ENCODE measurements around the gene PABPN1.
"Not testable (repeated sequence)": the region's sequence is repeated elsewhere in the genome, so short reads cannot be mapped to it uniquely, and the experiment has no call there.

PABPN1 gene, protein sequence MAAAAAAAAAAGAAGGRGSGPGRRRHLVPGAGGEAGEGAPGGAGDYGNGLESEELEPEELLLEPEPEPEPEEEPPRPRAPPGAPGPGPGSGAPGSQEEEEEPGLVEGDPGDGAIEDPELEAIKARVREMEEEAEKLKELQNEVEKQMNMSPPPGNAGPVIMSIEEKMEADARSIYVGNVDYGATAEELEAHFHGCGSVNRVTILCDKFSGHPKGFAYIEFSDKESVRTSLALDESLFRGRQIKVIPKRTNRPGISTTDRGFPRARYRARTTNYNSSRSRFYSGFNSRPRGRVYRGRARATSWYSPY

DNA sequence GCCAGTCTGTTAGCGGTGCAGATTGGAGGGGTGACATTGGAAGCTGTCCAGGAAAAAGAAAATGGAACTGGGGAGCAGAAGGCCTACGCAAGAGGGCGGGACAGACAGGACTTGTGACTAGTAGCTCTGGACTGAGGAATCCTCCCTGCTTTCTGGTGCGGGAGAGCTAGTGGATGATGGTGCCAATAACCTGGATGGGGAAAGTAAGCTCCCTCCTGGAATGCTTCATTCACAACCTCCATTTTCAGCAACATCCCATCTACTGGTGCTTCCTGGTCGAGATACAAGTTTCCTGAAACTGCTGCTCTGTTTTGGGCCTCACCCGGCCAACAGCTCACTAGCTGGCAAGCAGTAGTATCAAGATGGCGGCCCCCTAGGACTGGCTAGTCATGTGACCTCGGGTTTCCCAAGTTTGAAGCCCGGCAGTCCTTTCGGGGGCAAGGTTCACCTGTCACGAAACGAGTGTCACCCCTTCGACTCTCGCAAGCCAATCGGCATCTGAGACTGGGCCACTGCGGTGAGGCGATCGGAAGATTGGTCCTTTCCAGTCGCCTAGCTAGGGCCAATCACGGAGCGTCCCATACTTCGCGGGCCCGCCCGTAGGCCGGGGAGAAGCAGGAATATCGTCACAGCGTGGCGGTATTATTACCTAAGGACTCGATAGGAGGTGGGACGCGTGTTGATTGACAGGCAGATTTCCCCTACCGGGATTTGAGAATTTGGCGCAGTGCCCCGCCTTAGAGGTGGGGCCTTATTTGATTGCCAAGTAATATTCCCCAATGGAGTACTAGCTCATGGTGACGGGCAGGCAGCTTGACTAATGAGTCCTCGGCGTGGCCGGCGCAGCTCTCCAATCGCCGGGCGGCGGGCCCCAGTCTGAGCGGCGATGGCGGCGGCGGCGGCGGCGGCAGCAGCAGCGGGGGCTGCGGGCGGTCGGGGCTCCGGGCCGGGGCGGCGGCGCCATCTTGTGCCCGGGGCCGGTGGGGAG lies at the start of gene PABPN1:
TSS of gene PABPN1 (plus strand) at position 874 of the 988 bp plus-strand sequence. CDS start at position 887, 13 bp downstream.
- peak; percentile 98 for DNase-seq

DNA sequence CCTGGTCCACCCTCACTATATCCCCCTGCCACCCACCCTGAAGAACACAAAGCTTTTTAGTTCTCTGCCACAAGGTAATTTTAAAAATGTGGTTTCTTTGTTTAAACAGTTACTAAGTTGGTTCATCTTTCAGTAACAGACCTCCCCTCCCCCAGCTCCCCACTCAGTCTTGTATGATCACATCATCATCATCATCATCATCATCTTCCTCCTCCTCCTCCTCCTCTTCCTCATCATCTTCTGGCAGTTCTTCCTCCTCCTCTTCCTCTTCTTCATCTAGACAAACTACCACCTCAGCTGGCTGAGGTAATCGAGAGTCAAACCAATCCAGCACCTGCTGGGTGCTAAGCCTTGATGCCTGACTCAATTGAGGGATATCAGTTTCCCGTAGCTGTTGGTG lies 45.8 kb upstream of the PABPN1 start:
- DNase-seq, result no peak

DNA sequence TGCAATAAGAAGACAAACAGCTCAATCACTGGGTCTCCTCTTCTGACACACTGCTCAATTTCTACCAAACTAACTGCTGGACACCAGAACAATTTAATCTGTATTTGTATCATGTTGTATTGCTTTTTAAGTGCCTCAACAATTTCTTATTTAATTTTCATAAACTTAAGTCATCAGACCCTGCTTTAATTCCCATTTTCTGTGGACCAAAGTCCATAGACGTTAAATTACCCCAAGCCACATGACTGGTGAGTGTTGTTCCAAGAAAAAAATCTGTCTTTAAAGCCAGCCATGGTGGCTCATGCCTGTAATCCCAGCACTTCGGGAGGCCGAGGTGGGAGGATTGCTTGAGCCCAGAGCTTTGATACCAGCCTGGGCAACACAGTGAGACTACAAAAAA lies 44.1 kb upstream of the PABPN1 start:
- no peak for DNase-seq

DNA sequence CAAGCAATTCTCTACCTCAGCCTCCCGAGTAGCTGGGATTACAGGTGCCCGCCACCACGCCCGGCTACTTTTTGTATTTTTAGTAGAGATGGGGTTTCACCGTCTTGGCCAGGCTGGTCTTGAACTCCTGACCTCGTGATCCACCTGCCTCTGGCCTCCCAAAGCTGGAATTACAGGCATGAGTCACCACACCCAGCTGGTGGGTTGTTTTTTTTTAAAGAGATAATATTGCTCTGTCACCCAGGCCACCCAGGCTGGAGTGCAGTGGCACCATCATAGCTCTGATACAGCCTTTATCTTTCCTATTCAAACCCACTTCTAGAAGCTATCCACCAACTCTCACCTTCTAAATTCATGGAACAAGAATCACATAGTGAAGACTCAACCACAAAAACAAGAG lies 43.3 kb upstream of the PABPN1 start:
- not testable (repeated sequence) for DNase-seq

DNA sequence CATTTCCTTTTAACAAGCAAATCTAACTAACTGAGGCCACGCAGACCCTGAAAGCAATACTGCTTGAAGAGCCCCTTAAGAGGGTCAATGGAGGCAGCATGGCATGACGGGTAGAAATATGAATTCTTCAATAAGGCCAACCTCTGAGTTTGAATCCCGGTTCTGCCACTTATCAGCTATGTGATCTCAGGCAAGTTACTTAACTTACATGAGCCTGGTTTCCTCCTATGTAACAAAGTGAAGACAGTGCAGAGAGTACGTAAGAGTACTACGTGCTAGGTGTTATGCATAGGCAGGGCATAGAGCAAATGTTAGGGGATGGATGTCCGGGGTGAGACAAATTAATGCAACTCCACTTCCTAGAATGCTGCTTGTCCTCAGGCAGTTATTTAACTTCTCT lies 40.0 kb upstream of the PABPN1 start:
- no peak for DNase-seq

DNA sequence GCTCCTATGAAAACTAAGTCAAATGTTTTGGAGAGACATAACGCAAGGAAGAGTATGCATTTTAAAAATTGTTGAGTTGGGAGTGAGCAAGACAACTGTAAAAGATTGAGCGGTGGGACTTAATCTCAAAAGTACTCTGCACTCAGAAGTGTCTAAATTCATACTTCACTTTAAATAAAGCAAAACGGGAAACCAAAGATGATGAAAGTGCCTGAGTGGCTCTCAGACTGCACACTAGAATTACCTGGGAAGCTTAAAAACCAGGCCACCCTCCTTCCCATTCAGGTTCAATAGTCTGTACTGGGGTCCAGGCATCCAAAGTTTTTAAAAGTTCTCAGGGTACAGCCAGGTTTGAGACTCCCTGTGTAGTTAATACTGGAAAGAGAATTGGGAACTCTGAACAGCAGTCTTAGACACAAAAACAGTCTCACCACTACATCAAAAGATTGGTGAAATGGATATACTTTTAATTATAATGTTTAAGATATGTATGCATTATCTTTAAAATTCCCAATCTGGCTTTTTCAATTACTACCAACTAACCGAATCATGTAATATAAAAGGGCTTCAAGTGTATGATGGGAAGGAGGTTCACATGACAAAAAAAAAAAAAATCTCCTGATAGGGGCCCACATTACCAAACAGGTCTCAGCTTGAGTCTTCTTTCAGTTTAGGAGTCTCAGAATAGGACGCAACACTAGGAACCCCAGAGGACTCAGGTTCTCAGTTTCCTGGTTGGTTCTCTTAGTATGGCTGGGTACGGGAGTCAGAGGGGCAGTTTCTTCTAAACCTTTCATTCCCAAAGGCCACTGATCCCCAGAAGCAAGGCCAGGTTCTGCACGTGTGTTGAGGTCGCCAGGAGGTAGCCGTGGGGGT lies 36.4 kb upstream of the PABPN1 start:
- DNase-seq, result no peak

DNA sequence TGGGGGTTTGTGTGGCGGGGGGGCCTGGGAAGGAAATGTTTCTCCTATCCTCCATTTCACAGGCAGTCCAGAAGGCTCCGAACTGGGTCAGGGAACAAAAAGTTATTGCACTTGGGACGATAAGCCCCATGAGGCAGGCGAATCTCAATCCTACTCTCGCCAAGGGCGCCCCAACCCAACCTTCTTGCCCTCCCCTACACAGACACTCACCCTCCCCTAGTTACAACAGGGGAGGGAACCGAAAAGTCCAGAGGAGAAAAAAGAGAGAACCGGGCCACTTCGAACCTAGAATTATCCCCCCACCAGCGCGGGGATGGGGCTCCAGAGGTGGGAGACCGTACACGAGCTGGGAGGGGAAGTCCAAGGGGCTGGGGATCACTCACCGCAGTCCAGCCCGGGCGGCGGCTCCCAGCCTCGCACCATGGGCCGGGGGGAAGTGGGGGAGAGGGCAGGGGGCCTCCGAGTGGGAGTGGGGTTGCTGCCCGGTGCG lies 35.7 kb upstream of the PABPN1 start:
- no peak for DNase-seq

DNA sequence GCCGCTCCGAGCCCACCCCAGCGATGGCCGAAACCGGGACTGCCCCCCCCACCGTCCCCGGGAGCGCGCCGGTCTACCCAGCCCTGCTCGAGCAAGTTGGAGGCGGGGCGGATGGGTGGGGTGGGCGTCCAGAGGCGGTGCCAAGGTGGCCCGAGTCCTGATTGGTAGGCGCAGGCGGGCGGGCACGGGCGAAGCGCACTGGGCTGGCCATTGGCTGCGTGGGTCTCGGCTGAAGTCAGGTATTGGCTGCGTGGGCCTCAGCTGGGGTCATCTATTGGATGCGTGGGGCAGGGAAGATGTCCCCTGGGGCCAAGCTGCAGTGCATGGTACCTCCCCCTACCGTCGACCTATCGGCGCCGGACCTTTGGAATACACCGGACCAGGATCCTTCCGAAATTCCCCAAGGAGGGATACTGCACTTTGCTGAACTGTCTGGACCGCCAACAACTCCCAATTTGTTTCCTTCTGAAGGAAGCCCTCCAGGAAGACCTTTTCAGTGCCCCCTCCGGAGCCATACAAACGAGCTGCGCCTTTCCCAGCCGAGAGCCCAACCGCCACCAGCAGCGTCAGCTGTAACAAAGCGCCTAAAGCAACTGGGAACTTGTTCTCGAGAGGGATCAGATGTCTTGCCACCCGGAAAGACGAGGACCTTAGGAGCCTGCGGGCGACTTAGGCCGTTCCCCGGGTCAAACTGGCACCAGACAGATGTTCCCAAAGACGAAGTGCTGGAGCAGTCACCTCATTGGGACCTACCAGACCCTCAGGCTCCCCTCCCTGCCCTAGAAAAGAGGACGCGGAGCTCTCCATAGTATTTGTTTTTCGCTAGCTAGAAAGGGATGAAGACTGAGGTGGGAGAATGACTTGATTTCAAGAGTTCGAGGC lies 35.0 kb upstream of the PABPN1 start, which contains the start of gene HOMEZ:
TSS of gene HOMEZ (minus strand) at position 113 of the 882 bp plus-strand sequence. CDS start 180 bp downstream, outside the sequence.
- DNase-seq, result peak; percentile 98

DNA sequence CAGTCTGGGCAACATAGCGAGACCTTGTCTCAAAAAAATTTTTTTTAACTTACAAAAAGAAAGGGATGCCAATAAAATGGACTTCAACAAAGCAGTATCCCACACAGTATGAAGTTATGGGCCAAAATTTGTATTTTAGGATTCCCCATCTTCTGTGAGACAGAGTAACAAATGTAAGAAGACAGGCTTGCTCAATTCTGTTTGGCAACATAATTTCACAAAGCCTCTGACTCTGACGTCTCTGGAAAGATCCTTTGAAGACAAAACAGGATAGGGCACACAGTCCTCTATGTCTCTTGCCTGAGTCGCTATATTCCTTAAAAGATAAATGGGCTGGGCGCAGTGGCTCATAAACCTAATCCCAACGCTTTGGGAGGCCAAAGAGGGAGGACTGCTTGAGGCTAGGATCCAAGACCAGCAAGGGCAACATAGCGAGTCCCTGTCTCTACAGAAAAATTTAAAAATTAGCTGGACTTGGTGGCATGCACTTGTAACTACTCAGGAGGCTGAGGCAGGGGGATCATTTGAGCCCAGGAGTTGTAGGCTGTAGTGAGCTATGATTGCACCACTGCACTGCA lies 34.3 kb upstream of the PABPN1 start:
- DNase-seq, result no peak

DNA sequence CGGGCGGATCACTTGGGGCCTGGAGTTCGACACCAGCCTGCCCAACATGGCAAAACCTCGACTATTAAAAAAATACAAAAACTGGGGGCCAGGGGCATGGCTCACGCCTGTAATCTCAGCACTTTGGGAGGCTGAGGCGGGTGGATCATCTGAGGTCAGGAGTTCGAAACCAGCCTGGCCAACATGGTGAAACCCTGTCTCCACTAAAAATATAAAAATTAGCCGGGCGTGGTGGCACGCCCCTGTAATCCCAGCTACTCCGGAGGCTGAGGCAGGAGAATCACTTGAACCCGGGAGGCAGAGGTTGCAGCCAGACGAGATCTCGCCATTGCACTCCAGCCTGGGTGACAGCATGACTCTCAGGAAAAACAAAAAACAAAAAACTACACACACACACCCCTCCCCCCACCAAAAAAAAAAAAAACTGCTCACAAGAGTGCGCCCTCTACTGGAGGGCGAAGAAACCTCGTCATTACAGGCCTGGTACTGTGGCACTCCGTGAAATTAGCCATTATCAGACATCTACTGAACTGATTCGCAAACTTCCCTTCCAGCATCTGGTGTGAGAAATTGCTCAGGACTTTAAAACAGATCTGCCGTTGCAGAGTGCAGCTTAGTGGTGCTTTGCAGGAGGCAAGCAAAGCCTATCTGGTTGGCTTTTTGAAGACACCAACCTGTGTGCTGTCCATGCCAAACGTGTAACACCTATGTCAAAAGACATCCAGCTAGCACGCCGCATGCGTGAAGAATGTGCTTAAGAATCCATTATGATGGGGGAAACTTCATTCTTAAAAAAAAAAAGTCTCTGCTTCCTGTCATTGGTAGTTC lies 26.3 kb upstream of the PABPN1 start:
- peak; percentile 72 for DNase-seq

DNA sequence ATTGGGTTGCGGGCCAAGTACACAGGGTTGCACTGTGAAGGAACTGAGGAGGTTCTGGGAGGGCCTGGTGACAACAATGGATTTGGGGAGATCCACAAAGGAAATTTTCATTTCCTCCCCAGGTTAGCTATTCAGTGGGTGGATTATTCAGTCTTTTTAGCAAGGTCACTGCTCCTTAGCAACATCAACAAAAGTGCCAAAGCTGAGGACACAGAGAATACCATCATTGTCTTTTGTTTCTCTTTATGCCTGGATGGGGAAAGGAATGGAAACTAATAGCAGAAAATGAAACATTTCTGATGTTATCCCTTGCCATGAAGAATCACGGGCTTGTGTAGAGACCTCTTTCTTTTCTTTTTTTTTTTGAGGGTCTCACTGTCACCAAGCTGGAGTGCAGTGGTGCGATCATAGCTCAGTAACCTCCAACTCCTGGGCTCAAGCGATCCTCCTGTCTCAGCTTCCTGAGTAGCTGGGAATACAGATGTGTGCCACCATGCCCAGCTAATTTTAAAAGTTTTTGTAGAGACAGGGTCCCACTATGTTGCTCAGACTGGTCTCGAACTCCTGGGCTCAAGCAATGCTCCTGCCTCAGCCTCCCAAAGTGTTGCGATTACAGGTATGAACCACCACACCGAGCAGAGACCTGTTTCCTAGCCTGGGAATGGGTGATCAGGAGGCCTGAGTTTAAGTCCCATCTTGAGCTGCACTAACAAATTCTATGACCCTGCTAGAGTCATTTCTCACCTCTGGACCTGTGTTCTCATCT lies 25.1 kb upstream of the PABPN1 start:
- no peak for DNase-seq

DNA sequence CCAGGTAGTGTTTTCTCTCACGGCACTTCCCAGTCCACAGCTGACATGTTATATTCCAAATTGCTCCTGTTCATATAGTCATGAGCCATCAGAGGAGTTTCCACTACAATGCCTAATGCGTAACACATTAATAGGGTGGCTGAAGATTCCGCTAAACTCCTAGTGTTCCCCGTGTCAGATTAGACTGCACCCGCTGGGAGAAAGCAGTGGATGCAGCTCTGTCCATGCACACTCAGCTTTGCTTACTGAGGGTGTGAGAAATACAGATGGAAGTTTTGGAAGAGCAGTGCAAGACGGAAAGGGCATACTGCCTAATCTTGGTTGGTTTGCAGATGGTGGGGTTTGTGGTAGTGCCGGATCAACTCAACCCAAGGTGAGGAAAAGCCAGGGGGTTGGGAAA lies 24.2 kb upstream of the PABPN1 start:
- DNase-seq, result no peak

DNA sequence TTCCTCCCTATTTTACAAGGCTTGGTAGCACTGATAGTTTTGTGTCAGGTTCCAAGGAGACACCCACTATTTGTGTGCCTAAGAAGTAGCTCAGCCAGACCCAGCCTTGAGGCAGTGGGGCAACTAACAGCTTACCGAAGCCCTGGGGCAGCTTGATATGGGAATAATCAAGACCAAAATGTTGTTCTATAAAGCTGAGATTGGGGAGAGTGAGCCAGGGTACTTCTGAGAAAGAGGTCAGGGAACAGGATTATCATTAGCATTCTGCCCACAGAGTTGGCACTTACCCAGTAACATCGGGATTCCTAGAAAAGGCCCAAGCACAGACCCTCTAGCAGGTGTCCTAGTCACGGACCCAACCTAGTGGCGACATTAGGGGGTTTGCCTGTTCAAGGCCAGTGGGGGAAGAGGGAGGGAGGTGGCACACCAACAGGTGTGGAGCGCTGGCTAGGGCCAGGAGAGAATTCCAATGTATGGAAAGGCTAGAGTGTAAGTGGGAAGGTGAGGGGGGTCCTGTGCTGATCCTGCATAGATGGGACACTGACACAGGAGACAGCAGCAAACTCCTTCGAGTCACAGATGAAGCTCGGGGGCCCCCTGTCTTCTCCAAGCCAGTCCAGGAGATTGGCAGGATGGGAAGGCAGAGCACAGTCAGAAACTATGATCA lies 23.5 kb upstream of the PABPN1 start:
- DNase-seq, result no peak

DNA sequence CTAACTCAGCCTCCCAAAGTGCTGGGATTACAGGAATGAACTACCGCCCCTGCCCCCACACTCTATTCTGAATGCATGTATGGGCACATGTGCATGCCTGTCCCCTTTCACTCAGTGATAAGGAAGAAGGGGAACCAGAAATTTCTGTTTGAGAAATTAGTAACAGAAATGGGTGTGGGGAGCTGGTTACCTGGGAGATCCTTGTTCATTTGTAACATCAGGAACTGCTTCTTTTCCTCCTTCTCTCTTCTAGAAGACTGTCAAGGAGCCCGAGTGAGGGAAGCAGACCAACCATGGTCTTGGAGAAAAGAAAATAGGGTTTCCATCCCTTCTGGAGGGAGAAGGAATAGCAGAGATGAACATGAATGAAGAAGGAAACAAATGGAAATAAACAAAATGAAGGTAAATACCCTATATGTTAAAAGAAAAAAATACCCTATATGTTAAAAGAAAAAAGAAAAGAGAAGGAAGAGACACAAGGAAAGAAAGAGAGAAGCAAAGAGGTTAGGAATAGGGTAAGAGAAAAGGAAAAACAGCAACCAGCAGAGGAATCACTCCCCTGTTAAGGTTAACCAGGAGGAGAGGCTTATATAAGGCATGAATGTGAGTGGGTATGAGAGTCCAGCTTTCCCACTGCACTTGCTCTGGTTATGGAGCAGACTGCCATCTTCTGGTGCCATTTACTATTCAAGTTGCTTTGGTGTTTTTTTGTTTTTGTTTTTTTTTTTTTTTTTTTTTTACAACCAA lies 21.9 kb upstream of the PABPN1 start:
- peak; percentile 21 for DNase-seq

DNA sequence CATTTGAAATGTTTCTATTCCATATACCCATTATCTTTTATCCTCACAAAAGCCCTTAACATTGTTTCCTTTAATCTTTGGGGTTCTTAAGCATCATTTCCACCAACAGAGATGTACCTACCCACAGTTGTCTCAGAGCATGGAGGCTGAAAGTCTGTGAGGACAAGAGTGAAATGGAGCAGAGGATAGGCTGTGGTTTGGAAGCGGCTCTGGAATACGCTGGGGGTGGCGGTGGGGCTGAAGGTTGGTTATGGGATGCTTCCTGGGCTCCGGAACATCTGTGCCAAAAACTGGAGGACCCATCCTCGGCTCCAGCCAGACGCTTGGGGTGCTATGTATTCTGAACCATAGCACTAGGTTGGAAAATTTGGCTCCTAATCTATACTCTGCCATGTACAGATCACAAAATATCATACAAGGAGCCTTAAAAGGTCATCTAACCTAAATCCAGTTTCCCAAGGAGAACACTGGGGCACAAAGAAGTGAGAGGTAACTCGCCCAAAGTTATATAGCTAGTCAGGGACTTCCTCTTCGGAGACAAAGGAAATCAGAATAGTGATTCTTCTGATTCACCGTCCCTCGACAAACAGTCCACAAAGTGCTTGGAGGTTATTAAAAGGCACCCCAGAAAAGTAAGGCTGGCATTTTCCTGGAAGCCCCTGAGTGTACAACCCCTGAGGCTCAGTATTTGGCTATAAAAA lies 21.1 kb upstream of the PABPN1 start:
- DNase-seq, result no peak

DNA sequence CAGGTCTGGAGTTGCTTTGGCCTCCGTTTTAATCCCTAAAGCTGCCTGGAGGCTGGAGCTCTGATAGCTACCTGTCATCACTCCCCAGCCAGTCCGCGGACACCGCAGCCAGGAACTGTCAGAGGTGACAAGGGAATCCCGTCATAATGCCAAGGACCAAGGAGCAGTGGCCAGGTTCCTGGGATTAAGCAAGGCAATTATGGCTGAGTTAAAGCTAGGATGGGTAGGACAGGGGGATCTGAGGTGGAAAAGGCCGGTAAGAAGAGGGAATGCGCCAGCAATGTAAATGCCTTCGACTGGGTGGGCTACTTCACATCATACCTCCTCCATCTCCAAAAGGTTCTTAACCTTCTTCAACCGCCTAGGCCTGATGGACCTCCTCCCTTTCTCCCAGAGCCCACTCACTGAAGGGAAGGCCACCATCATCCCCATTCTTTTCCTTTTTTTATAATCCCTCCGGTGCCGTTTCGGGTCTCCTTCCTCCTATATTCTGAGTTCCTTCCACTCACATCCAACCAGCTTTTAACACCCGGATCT lies 20.5 kb upstream of the PABPN1 start:
- DNase-seq, result peak; percentile 19
